Measurements from ENCODE around the gene STH. TPM values are rescaled to one million over a fixed set of nuclear protein-coding genes. Genes with fewer than 3 reads are reported as not detected.
A peak's percentile ranks its signal among the peaks of the same experiment; 100 is the strongest.

STH gene
- total and polyA plus RNA-seq, 9 donors = not detected

GRCh38 chr17:46039592-46040186 lies 40.6 kb downstream of the STH start:
- no peak for DNase-seq

GRCh38 chr17:46042246-46042645 lies 43.2 kb downstream of the STH start:
- Histone ChIP-seq H3K27me3 (ENCODE audit: control insufficient read depth, insufficient read depth, low read length) (no peaks in the 10 kb centered on the region), H3K4me3 (ENCODE audit: low read length) (no peak overlapping the region), H3K4me1 (ENCODE audit: control insufficient read depth, insufficient read depth, low read length) (no peaks in the 10 kb centered on the region), H3K9me3 (replicated peaks; ENCODE audit: control insufficient read depth, low read depth, low read length) (no peaks in the 10 kb centered on the region), H3K27ac (ENCODE audit: low read length) (no peak overlapping the region), H3K36me3 (ENCODE audit: control insufficient read depth, insufficient read depth, low read length) (peaks cover 63% of the 10 kb centered on the region)
- no CpG with 5 or more reads among the region's 2 CpGs for WGBS (ENCODE audit: insufficient coverage)
- no peak for DNase-seq

More at GRCh38 chr17:46039592-46040186, 40.6 kb downstream of the STH start:
- Histone ChIP-seq H3K27ac (ENCODE audit: low read length) (no peak overlapping the region), H3K27me3 (ENCODE audit: control insufficient read depth, insufficient read depth, low read length) (no peaks in the 10 kb centered on the region), H3K4me3 (ENCODE audit: low read length) (no peak overlapping the region), H3K9me3 (replicated peaks; ENCODE audit: control insufficient read depth, low read depth, low read length) (no peaks in the 10 kb centered on the region), H3K36me3 (ENCODE audit: control insufficient read depth, insufficient read depth, low read length) (peaks cover 71% of the 10 kb centered on the region), H3K4me1 (ENCODE audit: control insufficient read depth, insufficient read depth, low read length) (no peaks in the 10 kb centered on the region)
- 80% methylated on average over 1 of the region's 5 CpGs for WGBS (ENCODE audit: insufficient coverage)

GRCh38 chr17:46042925-46043324 lies 43.9 kb downstream of the STH start:
- no CpG with 5 or more reads among the region's 3 CpGs for WGBS (ENCODE audit: insufficient coverage)
- no peaks in the 10 kb centered on the region for H3K4me1 ChIP-seq (ENCODE audit: control insufficient read depth, insufficient read depth, low read length)
- H3K4me3 ChIP-seq (ENCODE audit: low read length) = no peak overlapping the region
- DNase-seq = no peak
- no peaks in the 10 kb centered on the region for H3K9me3 ChIP-seq (replicated peaks; ENCODE audit: control insufficient read depth, low read depth, low read length)
- H3K36me3 ChIP-seq (ENCODE audit: control insufficient read depth, insufficient read depth, low read length) = peaks cover 64% of the 10 kb centered on the region
- H3K27ac ChIP-seq (ENCODE audit: low read length) = no peak overlapping the region
- no peaks in the 10 kb centered on the region for H3K27me3 ChIP-seq (ENCODE audit: control insufficient read depth, insufficient read depth, low read length)

GRCh38 chr17:46043606-46044005 lies 44.6 kb downstream of the STH start:
- no peak for DNase-seq
- no peaks in the 10 kb centered on the region for H3K4me1 ChIP-seq (ENCODE audit: control insufficient read depth, insufficient read depth, low read length)
- WGBS (ENCODE audit: insufficient coverage) = no CpG with 5 or more reads among the region's 3 CpGs
- no peaks in the 10 kb centered on the region for H3K9me3 ChIP-seq (replicated peaks; ENCODE audit: control insufficient read depth, low read depth, low read length)
- H3K27ac ChIP-seq (ENCODE audit: low read length) = no peak overlapping the region
- no peak overlapping the region for H3K4me3 ChIP-seq (ENCODE audit: low read length)
- H3K36me3 ChIP-seq (ENCODE audit: control insufficient read depth, insufficient read depth, low read length) = peaks cover 59% of the 10 kb centered on the region
- no peaks in the 10 kb centered on the region for H3K27me3 ChIP-seq (ENCODE audit: control insufficient read depth, insufficient read depth, low read length)

GRCh38 chr17:46044286-46044928 lies 45.4 kb downstream of the STH start:
- Histone ChIP-seq H3K9me3 (replicated peaks; ENCODE audit: control insufficient read depth, low read depth, low read length) (no peaks in the 10 kb centered on the region), H3K4me3 (ENCODE audit: low read length) (no peak overlapping the region), H3K4me1 (ENCODE audit: control insufficient read depth, insufficient read depth, low read length) (no peaks in the 10 kb centered on the region), H3K27me3 (ENCODE audit: control insufficient read depth, insufficient read depth, low read length) (no peaks in the 10 kb centered on the region), H3K36me3 (ENCODE audit: control insufficient read depth, insufficient read depth, low read length) (peaks cover 53% of the 10 kb centered on the region), H3K27ac (ENCODE audit: low read length) (no peak overlapping the region)
- peak; percentile 94 for DNase-seq
- no CpG with 5 or more reads among the region's 5 CpGs for WGBS (ENCODE audit: insufficient coverage)

GRCh38 chr17:46044989-46045388 lies 45.9 kb downstream of the STH start:
- no peak for DNase-seq
- no CpG with 5 or more reads among the region's 2 CpGs for WGBS (ENCODE audit: insufficient coverage)
- Histone ChIP-seq H3K27ac (ENCODE audit: low read length) (no peak overlapping the region), H3K4me1 (ENCODE audit: control insufficient read depth, insufficient read depth, low read length) (no peaks in the 10 kb centered on the region), H3K4me3 (ENCODE audit: low read length) (no peak overlapping the region), H3K27me3 (ENCODE audit: control insufficient read depth, insufficient read depth, low read length) (no peaks in the 10 kb centered on the region), H3K9me3 (replicated peaks; ENCODE audit: control insufficient read depth, low read depth, low read length) (no peaks in the 10 kb centered on the region), H3K36me3 (ENCODE audit: control insufficient read depth, insufficient read depth, low read length) (peaks cover 53% of the 10 kb centered on the region)

- Histone ChIP-seq H3K36me3 (ENCODE audit: control insufficient read depth, insufficient read depth, low read length) (peaks cover 59% of the 10 kb centered on the region), H3K27me3 (ENCODE audit: control insufficient read depth, insufficient read depth, low read length) (no peaks in the 10 kb centered on the region), H3K4me3 (ENCODE audit: low read length) (no peak overlapping the region), H3K9me3 (replicated peaks; ENCODE audit: control insufficient read depth, low read depth, low read length) (no peaks in the 10 kb centered on the region), H3K27ac (ENCODE audit: low read length) (no peak overlapping the region), H3K4me1 (ENCODE audit: control insufficient read depth, insufficient read depth, low read length) (no peaks in the 10 kb centered on the region)
- 100% methylated on average over 1 of the region's 3 CpGs for WGBS (ENCODE audit: insufficient coverage)
- no peak for DNase-seq
Observed at GRCh38 chr17:46045639-46046038, 46.6 kb downstream of the STH start.

- H3K9me3 ChIP-seq (replicated peaks; ENCODE audit: control insufficient read depth, low read depth, low read length) = no peaks in the 10 kb centered on the region
- H3K4me1 ChIP-seq (ENCODE audit: control insufficient read depth, insufficient read depth, low read length) = no peaks in the 10 kb centered on the region
- H3K4me3 ChIP-seq (ENCODE audit: low read length) = no peak overlapping the region
- H3K27ac ChIP-seq (ENCODE audit: low read length) = no peak overlapping the region
- H3K27me3 ChIP-seq (ENCODE audit: control insufficient read depth, insufficient read depth, low read length) = no peaks in the 10 kb centered on the region
- DNase-seq = no peak
- WGBS (ENCODE audit: insufficient coverage) = no CpG with 5 or more reads among the region's 1 CpG
- peaks cover 55% of the 10 kb centered on the region for H3K36me3 ChIP-seq (ENCODE audit: control insufficient read depth, insufficient read depth, low read length)
Observed at GRCh38 chr17:46046957-46047356, 47.9 kb downstream of the STH start.

GRCh38 chr17:46047398-46047797 lies 48.3 kb downstream of the STH start:
- Histone ChIP-seq H3K36me3 (ENCODE audit: control insufficient read depth, insufficient read depth, low read length) (peaks cover 52% of the 10 kb centered on the region), H3K4me1 (ENCODE audit: control insufficient read depth, insufficient read depth, low read length) (no peaks in the 10 kb centered on the region), H3K27me3 (ENCODE audit: control insufficient read depth, insufficient read depth, low read length) (no peaks in the 10 kb centered on the region), H3K27ac (ENCODE audit: low read length) (no peak overlapping the region), H3K4me3 (ENCODE audit: low read length) (no peak overlapping the region), H3K9me3 (replicated peaks; ENCODE audit: control insufficient read depth, low read depth, low read length) (no peaks in the 10 kb centered on the region)
- DNase-seq = no peak
- WGBS (ENCODE audit: insufficient coverage) = 100% methylated on average over 1 of the region's 5 CpGs

- H3K27ac ChIP-seq (ENCODE audit: low read length) = no peak overlapping the region
- DNase-seq = no peak
- H3K4me3 ChIP-seq (ENCODE audit: low read length) = no peak overlapping the region
- H3K9me3 ChIP-seq (replicated peaks; ENCODE audit: control insufficient read depth, low read depth, low read length) = no peaks in the 10 kb centered on the region
- WGBS (ENCODE audit: insufficient coverage) = 90% methylated on average over 3 of the region's 8 CpGs
- no peaks in the 10 kb centered on the region for H3K27me3 ChIP-seq (ENCODE audit: control insufficient read depth, insufficient read depth, low read length)
- no peaks in the 10 kb centered on the region for H3K4me1 ChIP-seq (ENCODE audit: control insufficient read depth, insufficient read depth, low read length)
- H3K36me3 ChIP-seq (ENCODE audit: control insufficient read depth, insufficient read depth, low read length) = peaks cover 48% of the 10 kb centered on the region
Observed at GRCh38 chr17:46047856-46048255, 48.8 kb downstream of the STH start.
